CD4-positive, alpha-beta T cell treated with Interferon alpha-2 for 1 hour (primary cell): ENCODE measurements around the gene BEST2.
"Not testable (repeated sequence)": the region's sequence is repeated elsewhere in the genome, so short reads cannot be mapped to it uniquely, and the experiment has no call there.

Experiments used
- DNase-seq, 2 donors: peaks; one replicate each; pipeline ENCODE4 v3.0.0-alpha.2; 2020 to 2022

Gene BEST2

GRCh38 chr19:12751635-12752034 lies at the start of gene BEST2:
Gene BEST2 (plus strand): TSS chr19:12751791. CDS start chr19:12752593, 802 bp downstream.
- DNase-seq, result no peak

GRCh38 chr19:12703046-12703445 lies 48.5 kb upstream of the BEST2 start:
- peak in 1 of 2 donors; percentile 16 for DNase-seq

GRCh38 chr19:12705169-12705568 lies 46.4 kb upstream of the BEST2 start:
- no peak for DNase-seq

GRCh38 chr19:12705654-12706331 lies 45.8 kb upstream of the BEST2 start:
- no peak for DNase-seq

GRCh38 chr19:12706332-12706718 lies 45.3 kb upstream of the BEST2 start:
- no peak for DNase-seq

- no peak for DNase-seq
Observed at GRCh38 chr19:12708641-12709040, 43.0 kb upstream of the BEST2 start.

GRCh38 chr19:12711187-12711586 lies 40.4 kb upstream of the BEST2 start:
- no peak for DNase-seq

- DNase-seq, result peak; percentile 11 to 34
Observed at GRCh38 chr19:12712077-12712476, 39.5 kb upstream of the BEST2 start.

GRCh38 chr19:12713304-12713703 lies 38.3 kb upstream of the BEST2 start:
- DNase-seq, result not testable (repeated sequence)

GRCh38 chr19:12715102-12715501 lies 36.5 kb upstream of the BEST2 start:
- no peak for DNase-seq

GRCh38 chr19:12715929-12716328 lies 35.7 kb upstream of the BEST2 start:
- no peak for DNase-seq

GRCh38 chr19:12720296-12720695 lies 31.3 kb upstream of the BEST2 start:
- no peak for DNase-seq

GRCh38 chr19:12720851-12721655 lies 30.5 kb upstream of the BEST2 start:
- peak in 1 of 2 donors; percentile 11 for DNase-seq

GRCh38 chr19:12721656-12722565 lies 29.7 kb upstream of the BEST2 start:
- peak; percentile 55 to 59 for DNase-seq

- DNase-seq, result peak; percentile 97
Observed at GRCh38 chr19:12722566-12723380, 28.8 kb upstream of the BEST2 start.

GRCh38 chr19:12723381-12723640 lies 28.3 kb upstream of the BEST2 start:
- peak in 1 of 2 donors; percentile 1 for DNase-seq

- peak; percentile 59 to 69 for DNase-seq
Observed at GRCh38 chr19:12723641-12724426, 27.8 kb upstream of the BEST2 start, which contains the start of gene TNPO2. Gene TNPO2 (minus strand): TSS chr19:12723932. CDS start chr19:12720977, 2,955 bp downstream.

- not testable (repeated sequence) for DNase-seq
Observed at GRCh38 chr19:12725612-12726011, 26.0 kb upstream of the BEST2 start.

- no peak for DNase-seq
Observed at GRCh38 chr19:12726988-12727316, 24.6 kb upstream of the BEST2 start.

- no peak for DNase-seq
Observed at GRCh38 chr19:12727745-12728433, 23.7 kb upstream of the BEST2 start.

GRCh38 chr19:12730064-12730463 lies 21.5 kb upstream of the BEST2 start:
- DNase-seq, result no peak
